A673 (cell line): ENCODE measurements around the gene TFF2. TPM values are rescaled to one million over a fixed set of nuclear protein-coding genes. Genes with fewer than 3 reads are reported as not detected.
A peak's percentile ranks its signal among the peaks of the same experiment; 100 is the strongest.

Experiments used
- BruUV-seq: library from RNA; stranded (reverse); fragments of 400-500 nt; replicated peaks from 2 replicates; lab custom pipeline; 2021; lab: Mats Ljungman, UMichigan
- CTCF ChIA-PET: fragments of 300-600 bp; sonication (Branson Sonifier 250); formaldehyde crosslinking; loops from one replicate; lab custom pipeline; 2022; ENCODE audit warnings: antibody characterized with exemption; lab: Charles Lee
- POLR2A ChIA-PET: fragments of 300-600 bp; sonication (Branson Sonifier 250); formaldehyde crosslinking; loops from one replicate; lab custom pipeline; 2022; ENCODE audit warnings: antibody characterized with exemption; ENCODE audit not compliant: low non-redundant PET; lab: Charles Lee
- DNase-seq: peaks from one replicate; pipeline ENCODE4 v3.0.0-alpha.2; 2015; ENCODE audit warnings: low spot score
- H3K27ac ChIP-seq: fragments of 200-600 bp; sonication (generic); 2 replicates; pipeline ENCODE4 v1.5.1; 2016; ENCODE audit warnings: mixed run types, low read depth, mild to moderate bottlenecking, mixed read lengths, antibody characterized with exemption, low read length; ENCODE audit not compliant: poor library complexity, severe bottlenecking
- H3K27me3 ChIP-seq: fragments of 200-600 bp; sonication (generic); replicated peaks from 2 replicates; pipeline ENCODE4 v1.6.1; 2017; ENCODE audit warnings: mixed run types, low read depth, mild to moderate bottlenecking, mixed read lengths, antibody characterized with exemption, low read length; ENCODE audit not compliant: insufficient read depth, poor library complexity
- H3K36me3 ChIP-seq: fragments of 200-600 bp; sonication (generic); 2 replicates; pipeline ENCODE4 v1.6.1; 2016; ENCODE audit warnings: mixed run types, mild to moderate bottlenecking, mixed read lengths, antibody characterized with exemption, low read length; ENCODE audit not compliant: insufficient read depth, poor library complexity, severe bottlenecking
- H3K4me1 ChIP-seq: fragments of 200-600 bp; sonication (generic); 2 replicates; pipeline ENCODE4 v1.6.1; 2017; ENCODE audit warnings: mixed run types, mild to moderate bottlenecking, mixed read lengths, antibody characterized with exemption, low read length; ENCODE audit not compliant: insufficient read depth, poor library complexity, severe bottlenecking
- H3K4me3 ChIP-seq: fragments of 200-600 bp; sonication (generic); 2 replicates; pipeline ENCODE4 v1.5.1; 2016; ENCODE audit warnings: low read depth, mixed run types, mild to moderate bottlenecking, mixed read lengths, low read length; ENCODE audit not compliant: poor library complexity, severe bottlenecking
- H3K9me3 ChIP-seq: fragments of 200-600 bp; sonication (generic); 2 replicates; pipeline ENCODE4 v1.6.1; 2016; ENCODE audit warnings: mixed run types, low read depth, mild to moderate bottlenecking, mixed read lengths, antibody characterized with exemption, low read length; ENCODE audit not compliant: poor library complexity, severe bottlenecking
- EZH2 ChIP-seq: fragments of 200-600 bp; sonication (generic); IDR thresholded peaks from 2 replicates; pipeline ENCODE4 v1.6.1; 2017; ENCODE audit warnings: borderline replicate concordance, low read depth, mild to moderate bottlenecking, mixed read lengths, antibody characterized with exemption, low read length; ENCODE audit not compliant: poor library complexity, severe bottlenecking
- intact Hi-C: fragments of 100-400 bp; cut with micrococcal nuclease; formaldehyde crosslinking; loops from one replicate; pipeline ENCODE4 v1.10.0; 2022; ENCODE audit not compliant: unreplicated experiment
- total RNA-seq: library from RNA; stranded (reverse); gene quantifications from 2 replicates; pipeline ENCODE4 v1.2.3, GENCODE V29; 2021
- TF ChIP-seq, protein P1 (sequence below): fragments of 300-800, 200-600 bp; sonication (generic); conservative IDR thresholded peaks from 2 replicates; pipeline ENCODE4 v1.5.1; 2017; ENCODE audit warnings: low read depth, mild to moderate bottlenecking, antibody characterized with exemption, low read length, moderate library complexity, mixed read lengths

The TFF2 gene
- total RNA-seq, 1 experiment from 2014 or later = not detected

DNA sequence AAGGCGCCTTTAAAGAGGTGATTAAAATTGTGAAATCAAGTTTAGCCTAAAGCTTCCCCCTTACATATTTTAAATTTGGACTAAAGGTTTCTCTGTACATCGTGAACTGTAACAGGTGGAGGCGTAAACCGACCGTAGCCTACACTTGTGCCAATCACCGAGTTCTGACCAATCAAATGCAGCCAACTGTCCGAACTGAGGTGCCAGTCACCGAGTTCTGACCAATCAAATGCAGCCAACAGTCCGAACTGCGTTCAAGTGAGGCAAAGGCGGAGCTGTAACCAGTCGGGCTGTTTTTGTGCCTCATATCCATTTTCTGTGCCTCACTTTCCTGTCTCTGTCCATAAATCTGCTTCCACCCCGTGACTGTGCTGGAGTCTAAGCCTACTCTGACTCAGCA, 8.1 kb upstream of the TFF2 start:
- TF ChIP-seq EZH2 = no peak
- TF ChIP-seq, protein P1, sequence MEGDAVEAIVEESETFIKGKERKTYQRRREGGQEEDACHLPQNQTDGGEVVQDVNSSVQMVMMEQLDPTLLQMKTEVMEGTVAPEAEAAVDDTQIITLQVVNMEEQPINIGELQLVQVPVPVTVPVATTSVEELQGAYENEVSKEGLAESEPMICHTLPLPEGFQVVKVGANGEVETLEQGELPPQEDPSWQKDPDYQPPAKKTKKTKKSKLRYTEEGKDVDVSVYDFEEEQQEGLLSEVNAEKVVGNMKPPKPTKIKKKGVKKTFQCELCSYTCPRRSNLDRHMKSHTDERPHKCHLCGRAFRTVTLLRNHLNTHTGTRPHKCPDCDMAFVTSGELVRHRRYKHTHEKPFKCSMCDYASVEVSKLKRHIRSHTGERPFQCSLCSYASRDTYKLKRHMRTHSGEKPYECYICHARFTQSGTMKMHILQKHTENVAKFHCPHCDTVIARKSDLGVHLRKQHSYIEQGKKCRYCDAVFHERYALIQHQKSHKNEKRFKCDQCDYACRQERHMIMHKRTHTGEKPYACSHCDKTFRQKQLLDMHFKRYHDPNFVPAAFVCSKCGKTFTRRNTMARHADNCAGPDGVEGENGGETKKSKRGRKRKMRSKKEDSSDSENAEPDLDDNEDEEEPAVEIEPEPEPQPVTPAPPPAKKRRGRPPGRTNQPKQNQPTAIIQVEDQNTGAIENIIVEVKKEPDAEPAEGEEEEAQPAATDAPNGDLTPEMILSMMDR = no peak
- BruUV-seq = no TSS peak
- peak; percentile 22 for DNase-seq
- ChIA-PET CTCF (no interaction called here), POLR2A (interaction anchor here (0.6 kb wide), 1 partner anchor 407 kb away, joined by 3 read pairs; no protein-coding TSS in a partner anchor)
- peaks cover 6% of the 10 kb centered on the region for H3K27me3 ChIP-seq
- intact Hi-C loops = no loop called here
- no peaks in the 10 kb centered on the region for H3K36me3 ChIP-seq
- H3K27ac ChIP-seq = no peak overlapping the region
- no peaks in the 10 kb centered on the region for H3K4me1 ChIP-seq
- peaks cover 5% of the 10 kb centered on the region for H3K9me3 ChIP-seq
- no peak overlapping the region for H3K4me3 ChIP-seq

DNA sequence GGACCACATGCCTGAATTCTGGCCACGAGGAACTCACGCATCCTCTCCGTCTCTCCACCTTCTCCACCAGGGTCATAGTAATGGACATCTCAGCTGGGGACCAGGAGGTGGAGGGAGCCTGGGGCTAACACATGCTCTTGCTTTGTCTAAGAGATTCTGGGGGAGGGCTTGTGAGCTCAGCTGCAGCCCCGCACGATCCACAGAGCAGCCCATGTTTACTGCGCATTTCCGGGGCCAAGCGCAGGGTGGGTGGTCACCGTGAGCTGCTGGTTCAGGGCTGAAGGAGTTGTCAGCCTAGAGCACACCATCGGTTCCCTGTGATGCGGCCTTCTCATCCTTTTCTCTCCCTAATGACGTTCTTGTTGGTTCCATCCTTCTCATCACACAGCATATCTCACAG, 7.5 kb upstream of the TFF2 start:
- Histone ChIP-seq H3K9me3 (peaks cover 5% of the 10 kb centered on the region), H3K4me1 (no peaks in the 10 kb centered on the region), H3K36me3 (no peaks in the 10 kb centered on the region), H3K4me3 (no peak overlapping the region), H3K27ac (no peak overlapping the region), H3K27me3 (peaks cover 6% of the 10 kb centered on the region)
- no peak for DNase-seq
- no peak for TF ChIP-seq EZH2
- TF ChIP-seq, protein P1 = no peak
- no TSS peak for BruUV-seq
- intact Hi-C loops = no loop called here
- ChIA-PET CTCF (no interaction called here), POLR2A (interaction anchor here (0.6 kb wide), 1 partner anchor 407 kb away, joined by 3 read pairs; no protein-coding TSS in a partner anchor)

DNA sequence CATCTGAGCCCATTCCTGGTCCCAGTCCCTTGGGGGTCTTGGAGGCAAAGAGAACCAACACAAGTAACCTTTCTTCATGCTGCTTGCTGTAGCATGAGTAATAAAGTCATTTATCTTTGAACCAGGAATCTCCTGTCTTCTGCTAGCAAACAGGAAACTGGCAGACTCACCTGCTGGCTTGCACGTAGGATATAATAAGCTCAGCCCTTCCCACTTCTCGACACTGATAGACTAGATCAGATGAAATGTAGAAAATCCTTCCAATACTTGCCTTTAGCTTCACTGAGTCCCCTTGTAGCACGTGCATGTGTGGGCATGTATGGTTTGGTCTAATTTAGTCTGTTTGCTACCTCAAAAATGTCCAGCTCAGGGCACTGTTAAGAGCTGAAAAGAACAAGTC, 6.5 kb upstream of the TFF2 start:
- no peak for DNase-seq
- no peak for TF ChIP-seq EZH2
- TF ChIP-seq, protein P1 = no peak
- H3K36me3 ChIP-seq = no peaks in the 10 kb centered on the region
- peaks cover 5% of the 10 kb centered on the region for H3K9me3 ChIP-seq
- no peak overlapping the region for H3K27ac ChIP-seq
- H3K27me3 ChIP-seq = peaks cover 6% of the 10 kb centered on the region
- intact Hi-C loops = no loop called here
- ChIA-PET CTCF (no interaction called here), POLR2A (no interaction called here)
- no peak overlapping the region for H3K4me3 ChIP-seq
- no peaks in the 10 kb centered on the region for H3K4me1 ChIP-seq
- no TSS peak for BruUV-seq
